ENCODE results near the gene FILIP1L.

- TF ChIP-seq CTCF (IDR thresholded peaks at IDR 0.05 in 4 of 5, conservative IDR thresholded peaks at IDR 0.05 in 1 of 5) (no peak), POLR2A (IDR thresholded peaks at IDR 0.05) (no peak)
Measured at GRCh38 chr3:100106094-100106493, 8.2 kb downstream of the FILIP1L start.
